Endothelial cell of hepatic sinusoid (primary cell): ENCODE data around the gene NIPSNAP3A.
"Not testable (repeated sequence)": the region's sequence is repeated elsewhere in the genome, so short reads cannot be mapped to it uniquely, and the experiment has no call there.

Experiments
- in situ Hi-C: cut with HindIII; loops from 2 replicates; pipeline ENCODE4 v1.10.0; 2017; ENCODE audit warnings: low sequenced_read_pairs

Gene NIPSNAP3A

DNA sequence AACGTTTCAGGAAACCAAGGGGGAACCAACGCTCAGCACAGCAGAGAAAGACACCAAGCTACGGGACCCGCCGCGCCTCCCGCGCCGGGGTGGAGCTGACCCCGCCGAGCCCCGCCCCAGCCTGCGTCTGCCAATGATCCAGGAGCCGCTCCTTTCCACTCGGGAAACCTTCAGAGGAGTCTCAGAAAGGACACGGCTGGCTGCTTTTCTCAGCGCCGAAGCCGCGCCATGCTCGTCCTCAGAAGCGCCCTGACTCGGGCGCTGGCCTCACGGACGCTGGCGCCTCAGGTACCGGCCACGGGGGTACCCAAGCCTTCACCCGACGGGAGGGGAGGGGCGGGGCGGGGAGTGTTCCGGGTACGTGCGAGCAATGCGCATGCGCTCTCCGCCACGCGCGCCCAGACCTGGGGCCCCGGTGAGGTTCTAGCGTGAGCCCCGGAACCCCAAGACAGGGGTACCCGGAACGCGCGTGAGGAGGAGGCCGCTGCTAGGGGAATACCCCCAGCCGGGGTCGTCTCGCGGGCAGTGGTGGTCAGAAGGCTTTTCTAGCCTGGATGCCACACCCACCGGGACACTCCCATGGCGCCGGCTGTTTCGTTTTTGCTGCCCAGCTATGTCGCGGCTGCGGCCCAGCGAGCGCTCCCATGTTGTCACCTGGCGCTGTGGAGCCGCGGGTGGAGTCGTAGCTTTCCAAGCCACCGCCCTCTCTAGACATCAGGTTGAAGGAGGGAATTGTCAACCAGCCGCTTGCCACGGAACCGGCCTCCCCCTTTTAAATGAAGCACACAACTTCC, at the start of gene NIPSNAP3A:
NIPSNAP3A (plus strand) TSS at position 119 of the 794 bp plus-strand sequence; CDS start at position 229, 110 bp downstream.
- in situ Hi-C loops, result no loop called here

DNA sequence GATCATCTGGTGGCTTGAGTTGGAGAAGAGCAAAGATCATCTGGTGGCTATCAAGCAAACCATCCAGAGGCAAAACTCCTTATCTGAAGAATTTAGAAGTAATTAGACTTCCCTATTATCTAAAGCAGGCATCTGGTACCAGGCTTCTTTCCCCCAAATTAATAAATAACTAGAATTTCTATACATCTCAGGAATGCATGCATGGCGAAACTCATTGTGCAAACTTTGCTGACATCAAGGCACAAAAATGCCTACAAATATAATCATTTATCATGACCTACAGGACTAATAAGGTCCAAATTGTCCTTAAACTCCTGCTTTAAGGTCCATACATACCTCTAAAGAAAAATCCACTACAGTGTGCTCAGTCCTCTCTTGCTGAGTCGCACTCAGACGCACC, 47.2 kb upstream of the NIPSNAP3A start:
- in situ Hi-C loops, result no loop called here

DNA sequence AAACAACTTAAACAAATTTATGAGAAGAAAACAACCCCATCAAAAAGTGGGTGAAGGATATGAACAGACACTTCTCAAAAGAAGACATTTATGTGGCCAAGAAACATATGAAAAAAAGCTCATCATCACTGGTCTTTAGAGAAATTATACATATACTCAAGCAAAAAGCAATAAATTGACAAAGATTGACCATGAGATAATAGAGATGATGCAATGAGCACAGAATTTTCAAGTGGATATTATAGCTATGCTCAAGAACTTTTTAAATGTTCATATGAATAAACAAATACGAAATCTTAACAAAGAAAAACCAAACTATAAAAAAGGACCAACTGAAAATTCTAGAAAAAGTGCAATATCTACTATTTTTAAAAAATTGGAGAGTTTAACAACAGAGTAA, 38.7 kb upstream of the NIPSNAP3A start:
- in situ Hi-C loops, result not testable (repeated sequence)

DNA sequence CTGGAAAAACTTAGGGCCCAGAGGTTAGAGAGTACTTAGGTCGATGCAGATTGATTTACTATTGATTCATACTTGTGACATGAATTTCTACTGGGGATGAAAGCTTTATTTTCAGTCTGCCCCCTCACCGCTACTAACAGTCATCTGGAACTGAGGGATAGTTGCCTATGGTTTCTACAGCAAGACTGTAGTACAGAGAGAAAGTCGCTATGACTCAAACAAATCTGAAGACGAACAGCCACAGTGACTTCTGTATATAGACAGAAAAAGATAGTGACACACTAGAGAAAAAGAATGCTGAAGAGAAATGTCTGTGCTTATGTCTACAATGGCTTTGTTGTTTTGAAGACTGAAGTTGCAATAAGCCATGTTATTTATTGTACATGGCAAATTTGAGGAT, 35.9 kb upstream of the NIPSNAP3A start:
- in situ Hi-C loops, result no loop called here

DNA sequence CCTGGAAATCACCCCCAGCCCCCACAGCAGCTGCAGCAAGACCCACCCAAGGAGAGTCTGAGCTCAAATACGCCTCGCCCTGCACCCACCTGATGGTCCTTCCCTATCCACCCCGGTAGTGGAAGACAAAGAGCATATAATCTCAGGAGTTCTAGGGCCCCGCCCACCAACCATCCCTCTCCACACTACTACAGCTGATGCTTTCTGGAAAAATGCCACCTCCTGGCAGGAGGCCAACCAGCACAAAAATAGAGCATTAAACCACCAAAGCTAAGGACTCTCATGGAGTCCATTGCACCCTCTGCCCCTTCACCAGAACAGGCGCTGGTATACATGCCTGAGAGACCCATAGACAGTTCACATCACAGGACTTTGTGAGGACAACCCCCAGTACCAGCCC, 22.5 kb upstream of the NIPSNAP3A start:
- in situ Hi-C loops, result no loop called here

DNA sequence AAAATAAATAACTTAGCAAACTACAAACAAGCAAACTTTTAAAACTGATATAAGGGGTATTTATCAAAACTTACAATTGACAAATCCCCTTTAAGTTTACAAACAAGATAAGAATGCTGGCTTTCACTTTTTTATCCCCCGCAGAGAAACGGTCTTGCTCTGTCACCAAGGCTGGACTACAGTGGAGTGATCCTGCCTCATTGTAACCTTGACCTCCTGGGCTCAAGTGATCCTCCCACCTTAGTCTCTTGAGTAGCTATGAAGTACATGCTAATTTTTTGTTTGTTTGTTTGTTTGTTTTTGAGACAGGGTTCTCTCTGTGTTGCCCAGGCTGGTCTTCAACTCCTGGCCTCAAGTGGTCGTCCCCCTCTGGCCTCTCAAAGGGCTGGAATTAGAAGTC, 9.0 kb upstream of the NIPSNAP3A start:
- in situ Hi-C loops, result no loop called here

DNA sequence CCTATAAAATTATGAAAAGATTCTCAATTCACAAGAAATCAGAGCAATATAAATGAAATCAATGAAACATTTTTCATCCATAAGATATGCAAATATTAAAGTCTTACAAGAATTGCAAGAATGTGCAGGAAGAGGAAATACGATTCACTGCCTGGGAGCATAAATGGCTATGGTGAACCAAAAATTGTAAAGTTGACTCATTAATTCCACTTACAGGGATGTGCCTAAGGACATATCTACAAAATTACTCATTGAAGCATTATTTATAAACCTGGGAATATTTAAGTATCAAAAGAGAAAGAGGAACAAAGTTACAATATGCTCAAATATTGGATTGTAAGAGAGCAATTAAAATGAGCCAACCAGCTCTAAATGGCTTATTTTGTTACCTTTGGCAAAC, 6.9 kb upstream of the NIPSNAP3A start:
- in situ Hi-C loops, result loop anchor here (5.0 kb wide), 1 partner anchor 48 kb away; the partner anchor contains the start of gene OR13D1

DNA sequence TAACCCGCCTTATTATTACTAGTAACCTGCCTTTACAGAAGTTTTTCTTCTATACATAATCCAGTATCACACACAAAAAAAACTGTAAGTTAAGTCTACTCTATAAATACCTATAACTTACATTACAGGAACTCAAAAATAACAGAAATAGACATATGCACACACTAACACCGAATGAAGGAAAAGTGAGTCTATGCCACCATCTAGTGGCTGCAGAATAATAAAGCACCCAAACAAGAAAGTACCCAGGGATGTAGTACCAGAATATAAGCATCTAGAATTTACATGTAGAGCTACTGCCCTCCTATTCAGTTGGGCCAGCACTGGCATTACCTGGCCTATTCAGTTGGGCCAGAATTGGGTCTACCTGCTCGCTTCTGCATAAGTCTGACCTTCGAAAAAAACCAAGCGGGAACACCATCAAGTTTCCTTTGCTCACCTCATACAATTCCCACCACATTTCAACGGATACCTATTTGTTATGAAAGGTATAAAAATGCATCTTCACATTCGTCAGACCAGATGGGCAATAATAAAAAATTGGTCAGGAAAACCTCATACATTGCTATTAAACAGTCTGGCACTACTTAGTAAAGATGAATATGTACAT, 4.0 kb upstream of the NIPSNAP3A start:
- in situ Hi-C loops, result loop anchor here (5.0 kb wide), 1 partner anchor 51 kb away; the partner anchor contains the start of gene OR13D1

DNA sequence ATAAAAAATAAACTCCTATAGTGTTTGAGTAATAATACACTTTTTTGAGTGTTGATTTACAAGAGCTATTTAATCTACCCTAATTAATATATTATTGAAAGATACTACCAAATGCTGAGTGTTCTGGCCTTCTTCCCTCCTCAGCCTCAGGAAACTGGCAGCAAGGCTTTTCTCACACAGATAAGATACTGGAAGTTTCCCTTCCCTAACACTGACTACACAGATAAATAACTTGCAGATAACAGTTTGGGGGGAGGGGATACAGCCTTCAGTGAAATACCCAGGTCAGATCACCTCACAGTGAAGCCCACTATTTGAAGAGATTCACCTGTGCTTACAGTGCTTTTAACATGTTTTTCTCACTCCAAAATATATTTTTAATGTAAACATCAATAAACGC, 1.6 kb upstream of the NIPSNAP3A start:
- in situ Hi-C loops, result no loop called here

DNA sequence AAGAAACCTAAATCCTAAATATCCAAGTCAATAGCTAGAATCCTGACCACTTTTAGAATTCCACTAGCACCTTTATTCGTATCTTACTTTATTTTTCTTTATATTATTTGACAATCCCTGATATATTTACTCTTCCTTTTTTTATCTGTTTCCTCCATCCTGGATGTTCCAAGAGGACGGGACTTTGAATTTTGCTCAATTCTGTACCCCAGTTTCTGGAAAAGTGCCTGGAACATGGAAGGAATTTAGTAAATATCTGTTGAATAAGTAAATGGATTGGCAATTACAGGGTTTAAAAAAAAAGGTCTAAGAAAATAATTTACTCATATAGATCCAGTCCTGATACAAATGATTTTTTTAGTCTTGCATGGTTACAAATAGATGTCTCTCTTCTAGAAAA, 1.2 kb upstream of the NIPSNAP3A start:
- in situ Hi-C loops, result no loop called here

DNA sequence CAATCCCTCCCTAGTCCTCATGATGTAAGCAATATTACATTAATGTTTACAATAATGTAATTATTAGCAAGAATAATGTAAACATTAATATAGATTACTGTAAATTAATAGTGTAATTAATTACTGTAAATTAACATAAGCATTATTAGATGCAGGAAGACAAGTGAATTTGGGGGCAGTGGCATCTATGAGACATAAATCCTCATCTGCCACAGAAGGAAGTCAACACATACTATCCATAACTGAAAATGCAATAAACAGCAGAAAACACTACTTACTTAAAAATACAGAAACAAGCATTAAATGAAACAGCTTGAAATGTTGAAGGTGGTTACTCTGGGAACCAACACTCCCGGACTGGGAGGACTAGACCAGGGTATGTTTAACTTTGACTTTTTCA, 685 bp upstream of the NIPSNAP3A start:
- in situ Hi-C loops, result no loop called here

DNA sequence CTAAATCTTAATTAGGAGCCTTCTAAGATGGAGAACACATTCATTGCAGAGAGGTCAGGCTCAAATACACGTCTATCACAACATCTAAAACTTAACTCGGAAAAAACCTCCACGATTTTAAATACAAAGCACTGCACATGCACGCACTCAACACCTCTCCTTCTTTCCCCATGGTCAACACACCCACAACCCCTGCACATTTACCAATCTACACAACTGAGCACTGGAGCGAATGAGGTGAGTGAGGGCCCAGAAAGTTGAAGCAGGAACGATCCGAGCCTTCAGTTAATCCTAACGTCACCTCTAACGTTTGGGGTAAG, 278 bp upstream of the NIPSNAP3A start:
- in situ Hi-C loops, result no loop called here

DNA sequence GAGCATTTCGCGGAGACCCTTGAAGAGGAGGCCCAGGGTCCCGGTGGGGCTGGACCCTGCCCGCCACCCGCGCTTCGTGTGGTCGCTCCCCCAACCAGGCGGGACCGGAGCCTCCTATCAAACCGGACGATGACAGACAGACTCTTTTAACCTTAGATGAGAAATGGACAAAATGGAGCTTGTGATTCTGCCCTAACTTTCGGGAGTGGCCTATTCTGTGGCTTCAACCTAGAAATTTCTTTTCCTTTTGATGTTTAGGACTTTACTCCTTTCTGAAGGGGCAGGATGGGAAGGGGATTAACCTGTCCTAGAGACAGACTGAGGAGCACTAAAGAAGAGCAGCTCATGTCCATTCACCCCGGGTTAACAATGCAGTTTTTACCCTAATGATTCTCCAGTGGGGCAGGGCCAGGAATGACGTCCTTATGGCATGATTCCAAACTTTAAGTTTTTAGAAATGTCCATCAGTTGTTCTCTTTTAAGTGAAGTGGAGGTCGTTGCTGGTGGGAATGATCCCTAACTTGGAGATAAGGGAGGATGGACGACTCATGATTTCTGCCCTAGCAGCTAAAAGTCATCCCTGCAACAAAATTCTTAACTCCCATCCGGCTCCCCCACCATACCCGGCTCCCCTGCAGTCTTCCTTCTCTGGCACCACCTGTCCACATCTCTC, 1.0 kb downstream of the NIPSNAP3A start:
- in situ Hi-C loops, result no loop called here

DNA sequence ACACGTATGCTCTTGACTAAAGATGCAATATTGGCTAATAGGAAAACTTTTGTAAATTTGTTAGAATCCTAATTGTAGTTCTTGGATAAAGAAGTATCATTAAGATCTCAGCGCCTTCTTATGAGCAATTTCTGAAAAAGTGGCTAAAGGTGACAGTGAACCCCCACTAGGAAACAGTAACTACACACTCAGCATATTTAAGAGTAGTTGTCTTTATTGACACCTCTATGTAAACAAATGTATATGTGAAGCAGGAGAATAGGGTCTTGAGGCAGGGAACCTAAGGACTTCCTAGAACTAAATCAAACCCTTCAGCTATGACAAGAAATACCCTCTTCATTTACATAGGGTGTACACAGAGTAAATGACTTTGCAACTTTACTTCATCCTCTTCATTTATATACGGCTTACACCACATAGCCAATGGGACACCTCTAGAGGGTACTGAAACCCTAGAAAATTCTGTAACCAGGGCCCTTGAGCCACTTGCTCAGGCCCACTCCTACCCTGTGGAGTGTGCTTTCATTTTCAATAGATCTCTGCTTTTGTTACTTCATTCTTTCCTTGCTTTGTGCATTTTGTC, 2.8 kb downstream of the NIPSNAP3A start:
- in situ Hi-C loops, result no loop called here

DNA sequence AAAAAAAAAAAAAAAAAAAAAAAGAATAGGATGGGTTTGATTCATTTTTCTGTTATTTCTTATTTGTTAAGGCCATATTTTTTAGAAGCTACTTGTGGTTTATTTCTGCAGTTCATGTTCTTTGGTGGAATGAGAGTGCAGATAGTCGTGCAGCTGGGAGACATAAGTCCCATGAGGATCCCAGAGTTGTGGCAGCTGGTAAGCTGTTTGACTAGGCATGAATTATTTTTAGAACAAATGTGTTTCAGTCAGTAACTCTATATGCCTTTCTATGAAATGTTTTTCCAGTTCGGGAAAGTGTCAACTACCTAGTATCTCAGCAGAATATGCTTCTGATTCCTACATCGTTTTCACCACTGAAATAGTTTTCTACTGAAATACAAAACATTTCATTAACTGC, 11.5 kb downstream of the NIPSNAP3A start:
- in situ Hi-C loops, result no loop called here

DNA sequence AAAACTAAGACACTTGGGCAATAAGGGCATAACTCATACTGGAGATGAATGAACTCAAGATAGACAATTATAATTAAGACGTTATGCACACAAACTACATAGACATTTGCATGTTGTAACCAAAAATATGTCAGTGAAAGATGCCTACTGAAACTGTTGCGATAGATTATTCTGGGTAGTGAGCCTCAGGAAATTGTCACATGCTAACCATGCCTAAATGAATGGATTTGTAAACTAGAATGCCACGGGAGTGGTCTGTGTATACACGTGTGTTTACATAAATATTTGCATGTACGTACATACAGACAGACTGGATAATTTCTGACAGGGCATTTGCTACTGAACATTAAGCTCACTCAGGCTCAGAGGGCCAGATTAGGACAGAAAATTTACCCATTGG, 17.7 kb downstream of the NIPSNAP3A start:
- in situ Hi-C loops, result no loop called here

DNA sequence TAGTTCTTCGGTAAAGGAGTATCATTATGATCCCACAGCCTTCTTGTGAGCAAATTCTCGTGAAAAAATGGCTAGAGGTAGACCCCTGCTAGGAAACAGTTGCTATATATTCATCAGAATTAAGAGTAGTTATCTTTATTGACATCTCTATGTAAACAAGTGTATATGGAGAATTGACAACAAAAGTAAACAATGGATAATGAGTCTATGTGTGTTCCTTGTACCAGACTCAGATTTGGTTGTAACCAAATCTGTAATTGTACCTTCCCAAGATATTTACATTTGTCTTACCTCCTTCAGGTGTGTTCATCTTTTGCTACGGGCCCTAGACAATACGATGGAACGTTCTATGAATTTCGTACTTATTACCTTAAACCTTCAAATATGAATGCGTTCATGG, 18.5 kb downstream of the NIPSNAP3A start:
- in situ Hi-C loops, result no loop called here

DNA sequence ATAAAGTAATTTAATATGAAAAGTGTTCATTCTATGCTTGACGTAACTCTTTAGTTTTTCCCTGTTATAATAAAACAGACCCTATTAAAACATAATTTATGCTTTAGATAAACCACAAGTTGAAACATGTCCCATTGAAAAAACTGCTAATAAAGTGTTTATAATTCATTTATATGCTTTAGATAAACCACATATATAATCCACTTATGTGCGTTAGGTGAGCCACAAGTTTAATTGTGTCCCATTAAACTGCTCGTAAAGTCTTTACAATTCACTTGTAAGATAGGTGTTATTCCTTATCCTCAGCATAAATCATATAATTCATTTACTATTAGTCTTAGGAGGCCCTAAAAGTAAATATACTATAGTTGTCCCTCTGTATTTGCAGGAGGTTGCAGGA, 20.0 kb downstream of the NIPSNAP3A start:
- in situ Hi-C loops, result no loop called here

DNA sequence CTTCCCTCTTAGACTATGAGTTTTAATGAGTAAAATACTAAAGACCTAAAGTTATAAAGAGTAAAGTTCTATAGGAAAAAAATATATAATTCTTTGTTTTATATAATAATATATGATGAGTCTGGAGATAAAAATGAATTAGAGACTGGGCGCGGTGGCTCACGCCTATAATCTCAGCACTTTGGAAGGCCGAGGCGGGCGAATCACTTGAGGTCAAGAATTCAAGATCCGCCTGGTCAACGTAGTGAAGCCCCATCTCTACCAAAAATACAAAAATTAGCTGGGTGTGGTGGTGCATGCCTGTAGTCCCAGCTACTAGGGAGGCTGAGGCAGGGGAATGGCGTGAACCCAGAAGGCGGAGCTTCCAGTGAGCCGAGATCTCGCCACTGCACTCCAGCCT, 21.5 kb downstream of the NIPSNAP3A start:
- in situ Hi-C loops, result not testable (repeated sequence)

DNA sequence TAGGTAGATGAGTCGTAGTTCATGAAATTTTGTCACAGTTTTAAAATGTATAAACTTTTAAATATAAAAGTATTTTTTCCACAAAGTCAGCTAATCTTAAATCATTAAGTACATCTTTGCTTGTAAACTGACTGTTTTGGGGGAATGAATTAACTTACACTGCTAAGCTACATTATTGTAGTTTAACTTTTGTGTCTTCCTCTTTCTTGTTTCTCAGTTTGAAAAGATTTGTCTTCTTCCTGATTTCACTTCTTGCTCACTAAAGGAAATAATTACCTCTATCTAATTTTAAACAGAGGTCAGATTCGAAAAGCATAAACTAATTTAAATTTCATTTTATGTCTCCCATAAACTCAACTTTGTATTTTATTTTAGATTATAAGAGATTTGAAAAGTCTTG, 22.2 kb downstream of the NIPSNAP3A start:
- in situ Hi-C loops, result no loop called here

DNA sequence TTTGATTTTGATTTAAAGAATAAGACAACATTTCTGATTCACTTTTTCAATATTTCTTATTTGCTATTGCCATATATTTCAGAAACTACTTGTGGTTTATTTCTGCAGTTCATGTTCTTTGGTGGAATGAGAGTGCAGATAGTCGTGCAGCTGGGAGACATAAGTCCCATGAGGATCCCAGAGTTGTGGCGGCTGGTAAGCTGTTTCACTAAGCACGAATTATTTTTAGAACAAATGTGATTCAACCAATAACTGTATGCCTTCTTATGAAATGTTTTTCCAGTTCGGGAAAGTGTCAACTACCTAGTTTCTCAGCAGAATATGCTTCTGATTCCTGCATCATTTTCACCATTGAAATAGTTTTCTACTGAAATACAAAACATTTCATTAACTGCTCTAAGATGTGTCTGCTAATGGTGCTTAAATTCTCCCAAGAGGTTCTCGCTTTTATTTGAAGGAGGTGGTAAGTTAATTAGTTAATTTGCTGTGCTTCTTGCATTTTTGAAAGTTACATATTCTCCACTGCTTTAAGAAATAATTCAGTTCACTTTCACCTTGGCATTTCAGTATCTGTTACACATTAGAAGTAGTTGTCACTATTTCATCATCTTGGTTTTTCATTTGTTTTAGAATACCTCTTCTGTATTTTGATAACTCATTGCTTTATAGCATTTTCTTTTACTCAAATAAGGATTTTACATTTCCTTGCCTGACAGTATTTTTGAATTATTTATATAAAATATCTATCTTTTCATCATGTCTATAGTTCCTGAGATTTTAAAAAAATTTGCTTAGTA, 25.4 kb downstream of the NIPSNAP3A start:
- in situ Hi-C loops, result no loop called here
